ENCODE data around the gene ZNF775.

DNA sequence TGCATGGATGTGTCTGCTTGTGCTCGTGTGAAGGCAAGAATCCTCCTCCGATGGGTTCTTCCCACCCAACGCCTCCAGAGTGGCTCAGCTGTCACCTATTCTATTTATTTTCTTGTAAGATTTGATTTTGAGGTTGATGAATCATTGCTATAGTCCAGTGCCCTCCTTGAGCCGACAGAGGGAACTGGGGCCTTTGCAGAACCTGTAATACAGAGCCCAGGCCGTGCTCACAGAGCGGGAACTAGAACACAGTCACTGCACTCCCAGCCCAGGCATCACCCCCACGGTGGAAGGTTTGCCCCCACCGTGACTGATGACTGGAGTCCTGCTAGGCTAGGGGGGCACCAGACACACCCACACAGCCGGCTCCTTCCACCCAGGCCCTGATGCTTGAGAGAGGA lies 39.7 kb upstream of the ZNF775 start:
- TF ChIP-seq POLR2A (IDR thresholded peaks at IDR 0.05; ENCODE audit: low read length) (no peak), GATA1 (IDR thresholded peaks at IDR 0.05; ENCODE audit: low read depth, low read length) (no peak)
